ENCODE results near the gene KCNQ1. TPM values are rescaled to one million over a fixed set of nuclear protein-coding genes. Genes with fewer than 3 reads are reported as not detected.

The KCNQ1 gene
- total RNA-seq, 1 experiment from 2014 or later, result not detected

DNA sequence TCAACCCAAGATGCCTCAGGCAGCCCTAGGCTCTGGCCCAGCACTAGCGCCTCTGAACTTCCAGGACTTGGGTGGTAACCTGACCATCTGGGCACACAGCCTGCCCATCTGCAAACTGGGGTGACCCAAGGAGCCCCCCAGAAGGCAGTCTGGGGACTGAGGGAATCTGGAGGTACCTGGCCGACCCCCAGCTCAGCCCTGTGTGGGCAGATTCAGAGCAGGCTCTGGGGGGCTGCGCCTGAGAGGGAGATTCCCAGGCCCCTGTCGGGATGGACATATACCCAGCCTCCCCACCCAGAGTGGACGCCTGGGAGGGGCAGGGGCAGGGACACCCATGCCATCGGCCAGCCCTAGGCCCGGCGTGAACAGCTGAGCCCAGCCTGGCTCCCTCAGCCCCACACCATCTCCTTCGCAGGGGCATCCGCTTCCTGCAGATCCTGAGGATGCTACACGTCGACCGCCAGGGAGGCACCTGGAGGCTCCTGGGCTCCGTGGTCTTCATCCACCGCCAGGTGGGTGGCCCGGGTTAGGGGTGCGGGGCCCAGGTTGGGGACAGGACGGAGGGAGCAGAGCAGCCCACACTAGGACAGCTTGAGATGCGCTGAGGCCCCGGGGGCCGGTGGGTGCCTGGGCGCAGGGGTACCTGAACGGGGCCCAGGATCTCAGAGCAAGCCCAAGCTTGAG, 126.9 kb downstream of the KCNQ1 start:
- intact Hi-C loops (cut with micrococcal nuclease; ENCODE audit: unreplicated experiment), result no loop called here
- CTCF ChIA-PET, result no interaction called here
- Histone ChIP-seq H3K79me2 (ENCODE audit: low read depth) (no peaks in the 10 kb centered on the region), H3K4me2 (no peak overlapping the region), H4K20me1 (ENCODE audit: insufficient read depth) (no peaks in the 10 kb centered on the region), H3K27ac (no peak overlapping the region), H3K4me1 (replicated peaks; ENCODE audit: insufficient read depth) (no peaks in the 10 kb centered on the region), H3K36me3 (ENCODE audit: low read depth) (no peaks in the 10 kb centered on the region), H3K9me3 (ENCODE audit: insufficient read depth, low read depth) (no peaks in the 10 kb centered on the region), H3K27me3 (ENCODE audit: insufficient read depth, low read depth) (no peaks in the 10 kb centered on the region), H3F3A (ENCODE audit: insufficient read depth, low read depth) (no peaks in the 10 kb centered on the region), H2AFZ (no peak overlapping the region), H3K4me3 (no peak overlapping the region), H3K9me2 (ENCODE audit: insufficient read depth) (no peaks in the 10 kb centered on the region)
- POLR2A ChIA-PET (ENCODE audit: unreplicated experiment), result no interaction called here
- TF ChIP-seq EZH2 (IDR thresholded peaks at IDR 0.05; ENCODE audit: low read depth), result no peak
- TF ChIP-seq, protein P1, sequence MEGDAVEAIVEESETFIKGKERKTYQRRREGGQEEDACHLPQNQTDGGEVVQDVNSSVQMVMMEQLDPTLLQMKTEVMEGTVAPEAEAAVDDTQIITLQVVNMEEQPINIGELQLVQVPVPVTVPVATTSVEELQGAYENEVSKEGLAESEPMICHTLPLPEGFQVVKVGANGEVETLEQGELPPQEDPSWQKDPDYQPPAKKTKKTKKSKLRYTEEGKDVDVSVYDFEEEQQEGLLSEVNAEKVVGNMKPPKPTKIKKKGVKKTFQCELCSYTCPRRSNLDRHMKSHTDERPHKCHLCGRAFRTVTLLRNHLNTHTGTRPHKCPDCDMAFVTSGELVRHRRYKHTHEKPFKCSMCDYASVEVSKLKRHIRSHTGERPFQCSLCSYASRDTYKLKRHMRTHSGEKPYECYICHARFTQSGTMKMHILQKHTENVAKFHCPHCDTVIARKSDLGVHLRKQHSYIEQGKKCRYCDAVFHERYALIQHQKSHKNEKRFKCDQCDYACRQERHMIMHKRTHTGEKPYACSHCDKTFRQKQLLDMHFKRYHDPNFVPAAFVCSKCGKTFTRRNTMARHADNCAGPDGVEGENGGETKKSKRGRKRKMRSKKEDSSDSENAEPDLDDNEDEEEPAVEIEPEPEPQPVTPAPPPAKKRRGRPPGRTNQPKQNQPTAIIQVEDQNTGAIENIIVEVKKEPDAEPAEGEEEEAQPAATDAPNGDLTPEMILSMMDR (conservative IDR thresholded peaks at IDR 0.05), result no peak
- no TSS peak for BruUV-seq (replicated peaks)
- no peak for DNase-seq

DNA sequence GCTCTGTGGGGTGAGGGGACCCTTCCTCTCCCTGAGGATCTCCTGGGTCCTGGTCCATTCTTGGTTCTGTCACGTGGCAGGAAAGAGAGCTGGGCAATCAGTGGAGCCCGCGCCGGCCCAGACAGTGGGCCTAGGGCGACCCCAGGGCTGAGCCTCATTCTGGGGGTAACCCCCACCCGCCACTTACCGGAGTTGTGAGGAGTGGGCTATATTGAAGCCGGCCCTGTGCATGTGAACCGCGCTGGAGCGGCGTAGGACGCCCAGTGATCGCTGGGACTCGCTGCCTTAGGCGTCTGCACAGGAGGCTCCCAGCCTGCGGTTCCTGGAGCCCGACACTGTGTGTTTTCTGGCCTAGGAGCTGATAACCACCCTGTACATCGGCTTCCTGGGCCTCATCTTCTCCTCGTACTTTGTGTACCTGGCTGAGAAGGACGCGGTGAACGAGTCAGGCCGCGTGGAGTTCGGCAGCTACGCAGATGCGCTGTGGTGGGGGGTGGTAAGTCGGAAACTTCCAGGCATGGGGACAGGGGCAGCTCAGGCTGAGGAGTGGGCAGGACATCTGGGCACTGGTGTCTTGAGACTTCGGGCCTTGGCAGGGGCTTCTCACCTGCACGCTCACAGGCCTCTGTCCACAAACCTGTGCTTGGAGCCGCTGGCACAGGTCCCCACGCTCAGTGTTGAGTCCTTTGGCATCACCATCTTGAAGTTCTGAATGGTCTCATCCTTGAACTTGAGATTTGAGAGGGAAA, 127.9 kb downstream of the KCNQ1 start:
- no peak overlapping the region for H3K27ac ChIP-seq

DNA sequence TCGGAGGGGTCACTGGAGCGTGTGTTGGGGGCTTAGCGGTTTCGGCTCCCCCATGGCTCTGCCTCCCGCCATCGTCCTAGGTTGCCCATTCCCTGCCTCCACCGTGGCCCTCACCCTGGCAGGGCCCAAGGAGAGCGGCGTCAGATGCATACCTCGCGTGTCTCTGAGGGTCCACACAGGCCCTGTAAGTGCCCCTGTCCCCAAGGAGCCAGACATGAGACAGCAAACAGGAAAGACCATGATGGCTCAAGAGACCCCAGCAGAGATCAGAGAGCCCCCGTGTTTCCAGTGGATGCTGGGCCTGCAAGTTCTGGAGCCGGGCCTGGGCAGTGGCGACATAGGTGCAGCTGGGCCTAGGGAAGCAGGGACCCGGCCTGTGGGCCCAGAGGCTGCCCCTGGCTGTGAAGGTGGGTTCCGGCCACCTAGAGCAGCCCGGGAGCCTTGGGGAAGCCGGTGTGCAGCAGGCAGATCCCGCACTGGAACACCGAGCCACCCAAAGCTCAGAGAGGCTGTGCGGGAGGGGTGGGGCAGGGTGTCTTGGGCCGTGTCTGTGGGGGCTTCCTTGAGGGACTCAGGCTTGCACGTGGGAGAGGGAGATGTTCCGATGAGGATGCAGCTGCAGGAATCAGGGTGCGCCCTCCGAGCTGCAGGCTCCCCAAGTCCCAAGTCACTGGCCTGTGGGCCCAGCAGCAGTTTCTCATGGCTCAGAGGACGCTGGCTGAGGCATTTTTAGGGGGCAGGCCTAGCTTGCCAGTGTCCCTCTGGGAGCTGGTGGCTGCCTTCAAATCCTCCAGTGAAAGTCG, 128.6 kb downstream of the KCNQ1 start:
- no peak overlapping the region for H2AFZ ChIP-seq
- H3K9me3 ChIP-seq (ENCODE audit: insufficient read depth, low read depth), result no peaks in the 10 kb centered on the region
- no peaks in the 10 kb centered on the region for H3K27me3 ChIP-seq (ENCODE audit: insufficient read depth, low read depth)
- no peaks in the 10 kb centered on the region for H3K9me2 ChIP-seq (ENCODE audit: insufficient read depth)
- POLR2A ChIA-PET (ENCODE audit: unreplicated experiment), result no interaction called here
- no peak overlapping the region for H3K27ac ChIP-seq
- CTCF ChIA-PET, result interaction anchor here (0.6 kb wide), 1 partner anchor 19 kb away, joined by 3 read pairs; no protein-coding TSS in a partner anchor
- H3K36me3 ChIP-seq (ENCODE audit: low read depth), result no peaks in the 10 kb centered on the region
- no peak for DNase-seq
- no peaks in the 10 kb centered on the region for H3F3A ChIP-seq (ENCODE audit: insufficient read depth, low read depth)
- intact Hi-C loops (cut with micrococcal nuclease; ENCODE audit: unreplicated experiment), result no loop called here
- no peak overlapping the region for H3K4me2 ChIP-seq
- BruUV-seq (replicated peaks), result no TSS peak
- H3K79me2 ChIP-seq (ENCODE audit: low read depth), result no peaks in the 10 kb centered on the region
- H4K20me1 ChIP-seq (ENCODE audit: insufficient read depth), result no peaks in the 10 kb centered on the region
- H3K4me3 ChIP-seq, result no peak overlapping the region
- TF ChIP-seq, protein P1 (conservative IDR thresholded peaks at IDR 0.05), result no peak
- no peaks in the 10 kb centered on the region for H3K4me1 ChIP-seq (replicated peaks; ENCODE audit: insufficient read depth)

More for the DNA sequence above, 127.9 kb downstream of the KCNQ1 start:
- H3K36me3 ChIP-seq (ENCODE audit: low read depth), result no peaks in the 10 kb centered on the region
- no peak overlapping the region for H2AFZ ChIP-seq
- no peaks in the 10 kb centered on the region for H3K9me2 ChIP-seq (ENCODE audit: insufficient read depth)
- H3F3A ChIP-seq (ENCODE audit: insufficient read depth, low read depth), result no peaks in the 10 kb centered on the region
- intact Hi-C loops (cut with micrococcal nuclease; ENCODE audit: unreplicated experiment), result no loop called here
- no peak overlapping the region for H3K4me3 ChIP-seq
- no TSS peak for BruUV-seq (replicated peaks)
- no peaks in the 10 kb centered on the region for H3K4me1 ChIP-seq (replicated peaks; ENCODE audit: insufficient read depth)
- DNase-seq, result no peak
- no peak overlapping the region for H3K4me2 ChIP-seq
- TF ChIP-seq EZH2 (IDR thresholded peaks at IDR 0.05; ENCODE audit: low read depth), result no peak
- TF ChIP-seq, protein P1 (conservative IDR thresholded peaks at IDR 0.05), result no peak
- no peaks in the 10 kb centered on the region for H3K27me3 ChIP-seq (ENCODE audit: insufficient read depth, low read depth)
- no peaks in the 10 kb centered on the region for H3K9me3 ChIP-seq (ENCODE audit: insufficient read depth, low read depth)
- H4K20me1 ChIP-seq (ENCODE audit: insufficient read depth), result no peaks in the 10 kb centered on the region
- H3K79me2 ChIP-seq (ENCODE audit: low read depth), result no peaks in the 10 kb centered on the region
- ChIA-PET POLR2A (ENCODE audit: unreplicated experiment) (no interaction called here), CTCF (interaction anchor here (0.6 kb wide), 1 partner anchor 18 kb away, joined by 3 read pairs; no protein-coding TSS in a partner anchor)
